Left lobe of liver (tissue), 2 donors: ENCODE data around the gene BACH2. TPM values are rescaled to one million over a fixed set of nuclear protein-coding genes. Genes with fewer than 3 reads are reported as not detected.
"Not testable (repeated sequence)": the region's sequence is repeated elsewhere in the genome, so short reads cannot be mapped to it uniquely, and the experiment has no call there.

ENCODE experiments used
- ATAC-seq: fragments of 200-7000 bp; cut with Tn5 transposase; one replicate; pipeline ENCODE4 v1.9.1; 2020; ENCODE audit warnings: mild to moderate bottlenecking, moderate library complexity
- DNase-seq: peaks from one replicate; pipeline ENCODE4 v3.0.0-alpha.2; 2020; ENCODE audit warnings: low spot score
- total RNA-seq: library from RNA; stranded (reverse); gene quantifications from one replicate; pipeline ENCODE4 v1.2.1, GENCODE V29; 2021
- donor health status: DM: no; HTN: no; CAD: no; lungs with moderate emphysema.
- donor health status: DM: no; HTN: yes; CAD: no.

BACH2 gene
- total RNA-seq, 1 donor from 2014 or later = 3.1 TPM

GRCh38 chr6:89980353-89980752 lies 316.3 kb downstream of the BACH2 start:
- ATAC-seq = no peak
- no peak for DNase-seq

- DNase-seq (no peak), ATAC-seq (no peak)
Observed at GRCh38 chr6:89979481-89980119, 317.0 kb downstream of the BACH2 start.

GRCh38 chr6:89978749-89979145 lies 317.9 kb downstream of the BACH2 start:
- DNase-seq (no peak), ATAC-seq (no peak)

GRCh38 chr6:89977808-89978748 lies 318.6 kb downstream of the BACH2 start:
- DNase-seq = no peak
- ATAC-seq = peak; percentile 83

GRCh38 chr6:89976694-89977020 lies 320.0 kb downstream of the BACH2 start:
- ATAC-seq = no peak
- no peak for DNase-seq

GRCh38 chr6:89975991-89976693 lies 320.5 kb downstream of the BACH2 start:
- no peak for ATAC-seq

GRCh38 chr6:89975366-89975765 lies 321.3 kb downstream of the BACH2 start:
- ATAC-seq (no peak), DNase-seq (no peak)

More at GRCh38 chr6:89975991-89976693, 320.5 kb downstream of the BACH2 start:
- no peak for DNase-seq

GRCh38 chr6:89974834-89975233 lies 321.8 kb downstream of the BACH2 start:
- ATAC-seq (no peak), DNase-seq (no peak)

GRCh38 chr6:89972025-89972381 lies 324.6 kb downstream of the BACH2 start:
- no peak for ATAC-seq
- no peak for DNase-seq

- not testable (repeated sequence) for ATAC-seq, DNase-seq
Observed at GRCh38 chr6:89971338-89972024, 325.2 kb downstream of the BACH2 start.

- no peak for DNase-seq
- ATAC-seq = peak; percentile 94
Observed at GRCh38 chr6:89970609-89971337, 325.9 kb downstream of the BACH2 start.

- ATAC-seq (peak; percentile 72), DNase-seq (no peak)
Observed at GRCh38 chr6:89970072-89970471, 326.6 kb downstream of the BACH2 start.

GRCh38 chr6:89966913-89967312 lies 329.7 kb downstream of the BACH2 start:
- DNase-seq = no peak
- ATAC-seq = no peak

GRCh38 chr6:89966228-89966544 lies 330.5 kb downstream of the BACH2 start:
- no peak for DNase-seq
- ATAC-seq = no peak

GRCh38 chr6:89965441-89966227 lies 331.0 kb downstream of the BACH2 start:
- DNase-seq = no peak
- no peak for ATAC-seq

GRCh38 chr6:89963391-89963790 lies 333.3 kb downstream of the BACH2 start:
- ATAC-seq = no peak

GRCh38 chr6:89961481-89961880 lies 335.2 kb downstream of the BACH2 start:
- no peak for ATAC-seq
- DNase-seq = no peak

More at GRCh38 chr6:89963391-89963790, 333.3 kb downstream of the BACH2 start:
- no peak for DNase-seq

- ATAC-seq = no peak
- DNase-seq = no peak
Observed at GRCh38 chr6:89959883-89960282, 336.8 kb downstream of the BACH2 start.

GRCh38 chr6:89956182-89956581 lies 340.5 kb downstream of the BACH2 start:
- DNase-seq (peak; percentile 67), ATAC-seq (peak; percentile 83)

- ATAC-seq (no peak), DNase-seq (no peak)
Observed at GRCh38 chr6:89955364-89955763, 341.3 kb downstream of the BACH2 start.
